OCI-LY3 (cell line): ENCODE results near the gene JAG2.

Experiments used
- H2AFZ ChIP-seq: fragments of 200-600, 300-600 bp; shearing (Covaris generic); 2 replicates; pipeline ENCODE4 v1.6.0; 2014; ENCODE audit warnings: antibody characterized with exemption, low read depth, low read length
- H3K27ac ChIP-seq: fragments of 200-600, 300-600 bp; sonication (generic); 2 replicates; pipeline ENCODE4 v1.5.1; 2014; ENCODE audit warnings: mild to moderate bottlenecking, low read length, moderate library complexity, mixed read lengths
- H3K27me3 ChIP-seq: fragments of 200-600, 300-600 bp; sonication (generic); 2 replicates; pipeline ENCODE4 v1.6.1; 2014; ENCODE audit warnings: low read depth, low read length, mixed read lengths
- H3K36me3 ChIP-seq: fragments of 200-600, 300-600 bp; sonication (generic); replicated peaks from 2 replicates; pipeline ENCODE3; 2014; ENCODE audit warnings: low read depth, low read length, mixed read lengths
- H3K4me1 ChIP-seq: fragments of 300-600, 200-600 bp; sonication (generic); 2 replicates; pipeline ENCODE4 v1.6.1; 2014; ENCODE audit warnings: low read length, mixed read lengths
- H3K4me2 ChIP-seq: fragments of 200-600, 300-600 bp; sonication (generic); 2 replicates; pipeline ENCODE4 v1.6.1; 2014; ENCODE audit warnings: low read length, mixed read lengths
- H3K4me3 ChIP-seq: fragments of 300-600, 200-600 bp; sonication (generic); 2 replicates; pipeline ENCODE4 v1.5.1; 2014; ENCODE audit warnings: antibody characterized with exemption, mild to moderate bottlenecking, low read length, moderate library complexity
- H3K79me2 ChIP-seq: fragments of 300-600, 200-600 bp; shearing (Covaris generic); 2 replicates; pipeline ENCODE4 v1.6.1; 2014; ENCODE audit warnings: mild to moderate bottlenecking, low read length, mixed read lengths
- H3K9ac ChIP-seq: fragments of 300-600, 200-600 bp; shearing (Covaris generic); 2 replicates; pipeline ENCODE4 v1.6.0; 2014; ENCODE audit warnings: mild to moderate bottlenecking, low read length, moderate library complexity
- H3K9me3 ChIP-seq: fragments of 200-600, 300-600 bp; shearing (Covaris generic); 2 replicates; pipeline ENCODE4 v1.6.1; 2014; ENCODE audit warnings: low read length, mixed read lengths; ENCODE audit not compliant: insufficient read depth
- H4K20me1 ChIP-seq: fragments of 200-600, 300-600 bp; sonication (generic); 2 replicates; pipeline ENCODE4 v1.6.1; 2016; ENCODE audit warnings: low read length, mixed read lengths; ENCODE audit not compliant: insufficient read depth
- EZH2phosphoT487 ChIP-seq: fragments of 200-600 bp; shearing (Covaris generic); IDR thresholded peaks from 2 replicates; pipeline ENCODE4 v1.6.1; 2018; ENCODE audit warnings: antibody characterized with exemption, mixed run types, low read depth
- TF ChIP-seq, protein P1 (sequence below): fragments of 200-600, 300-600 bp; sonication (generic); IDR thresholded peaks from 2 replicates; pipeline ENCODE4 v1.5.1; 2014; ENCODE audit warnings: antibody characterized with exemption, low read length, low read depth

JAG2 gene

DNA sequence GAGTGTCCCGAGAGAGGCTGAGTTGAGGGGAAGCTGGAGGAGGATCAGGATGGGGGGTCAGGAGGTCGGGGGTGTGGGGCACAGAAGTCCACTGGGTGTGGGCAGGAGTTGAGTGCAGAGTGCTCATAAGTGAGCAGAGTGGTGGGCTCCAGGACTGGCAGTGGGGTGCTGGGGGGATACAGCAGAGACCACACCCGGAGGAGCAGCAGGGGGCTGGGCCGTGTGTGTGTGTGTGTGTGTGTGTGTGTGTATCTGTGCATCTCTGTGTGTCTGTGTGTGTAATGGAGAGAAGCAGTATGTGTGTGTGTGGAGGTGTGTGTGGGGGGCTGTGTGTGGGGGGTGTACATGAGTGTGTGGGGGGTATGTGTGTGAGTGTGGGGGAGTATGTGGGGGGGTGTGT is 17.4 kb upstream of the JAG2 start:
- Histone ChIP-seq H3K4me1 (no peaks in the 10 kb centered on the region), H3K27me3 (peaks cover 12% of the 10 kb centered on the region), H3K4me2 (no peak overlapping the region), H3K9ac (no peak overlapping the region), H3K9me3 (no peaks in the 10 kb centered on the region), H3K4me3 (no peak overlapping the region), H3K36me3 (no peaks in the 10 kb centered on the region), H3K79me2 (no peaks in the 10 kb centered on the region), H3K27ac (no peak overlapping the region), H4K20me1 (no peaks in the 10 kb centered on the region), H2AFZ (no peak overlapping the region)
- no peak for TF ChIP-seq EZH2phosphoT487
- TF ChIP-seq, protein P1, sequence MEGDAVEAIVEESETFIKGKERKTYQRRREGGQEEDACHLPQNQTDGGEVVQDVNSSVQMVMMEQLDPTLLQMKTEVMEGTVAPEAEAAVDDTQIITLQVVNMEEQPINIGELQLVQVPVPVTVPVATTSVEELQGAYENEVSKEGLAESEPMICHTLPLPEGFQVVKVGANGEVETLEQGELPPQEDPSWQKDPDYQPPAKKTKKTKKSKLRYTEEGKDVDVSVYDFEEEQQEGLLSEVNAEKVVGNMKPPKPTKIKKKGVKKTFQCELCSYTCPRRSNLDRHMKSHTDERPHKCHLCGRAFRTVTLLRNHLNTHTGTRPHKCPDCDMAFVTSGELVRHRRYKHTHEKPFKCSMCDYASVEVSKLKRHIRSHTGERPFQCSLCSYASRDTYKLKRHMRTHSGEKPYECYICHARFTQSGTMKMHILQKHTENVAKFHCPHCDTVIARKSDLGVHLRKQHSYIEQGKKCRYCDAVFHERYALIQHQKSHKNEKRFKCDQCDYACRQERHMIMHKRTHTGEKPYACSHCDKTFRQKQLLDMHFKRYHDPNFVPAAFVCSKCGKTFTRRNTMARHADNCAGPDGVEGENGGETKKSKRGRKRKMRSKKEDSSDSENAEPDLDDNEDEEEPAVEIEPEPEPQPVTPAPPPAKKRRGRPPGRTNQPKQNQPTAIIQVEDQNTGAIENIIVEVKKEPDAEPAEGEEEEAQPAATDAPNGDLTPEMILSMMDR: no peak

DNA sequence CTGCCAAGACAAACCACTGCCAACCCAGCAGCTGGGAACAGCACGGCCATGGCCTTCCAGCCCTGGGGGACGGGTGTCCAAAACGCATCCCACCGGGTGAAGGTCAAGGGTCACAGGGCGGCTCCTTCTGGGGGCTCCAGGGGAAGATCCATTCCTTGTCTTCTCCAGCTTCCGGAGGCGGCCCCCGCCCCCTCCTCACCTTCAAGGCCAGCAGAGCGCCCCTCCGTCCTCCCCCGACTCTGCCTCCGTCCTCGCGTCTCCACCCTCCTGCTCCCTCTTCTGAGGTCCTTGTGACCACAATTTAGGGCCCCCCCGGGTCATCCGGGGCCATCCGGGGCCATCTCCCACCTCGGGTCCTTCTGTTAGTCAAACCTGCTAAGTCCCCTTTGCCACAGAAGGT is 16.4 kb upstream of the JAG2 start:
- Histone ChIP-seq H2AFZ (no peak overlapping the region), H3K4me1 (peaks cover 5% of the 10 kb centered on the region), H3K4me2 (no peak overlapping the region), H3K36me3 (no peaks in the 10 kb centered on the region), H4K20me1 (no peaks in the 10 kb centered on the region), H3K9me3 (no peaks in the 10 kb centered on the region), H3K27ac (no peak overlapping the region), H3K79me2 (no peaks in the 10 kb centered on the region), H3K4me3 (no peak overlapping the region), H3K9ac (no peak overlapping the region), H3K27me3 (peaks cover 12% of the 10 kb centered on the region)
- no peak for TF ChIP-seq EZH2phosphoT487

DNA sequence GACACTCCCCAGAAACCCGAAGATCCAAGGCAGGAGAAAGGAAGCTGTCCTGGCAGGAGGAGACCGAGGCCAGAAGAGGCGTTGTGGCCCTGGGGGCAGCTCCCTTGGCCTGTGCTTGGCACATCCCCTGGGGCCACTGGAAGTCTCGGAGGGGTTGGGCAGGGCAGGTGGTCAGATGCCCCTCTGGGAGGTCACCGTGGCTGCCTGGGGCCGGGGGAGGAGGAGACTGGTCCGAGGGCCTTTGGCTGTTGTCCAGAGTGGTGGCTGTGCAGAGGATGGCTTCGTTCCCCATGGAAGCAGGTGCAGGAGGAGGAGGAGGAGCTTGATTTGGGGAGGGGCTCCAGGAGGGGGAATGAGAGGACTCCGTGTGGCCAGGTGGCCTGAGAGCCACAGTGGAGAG is 15.9 kb upstream of the JAG2 start:
- no peak overlapping the region for H3K4me3 ChIP-seq
- H3K4me2 ChIP-seq: no peak overlapping the region
- H3K36me3 ChIP-seq: no peaks in the 10 kb centered on the region
- TF ChIP-seq, protein P1: no peak
- no peak for TF ChIP-seq EZH2phosphoT487
- peaks cover 5% of the 10 kb centered on the region for H3K4me1 ChIP-seq
- H4K20me1 ChIP-seq: no peaks in the 10 kb centered on the region
- H3K9ac ChIP-seq: no peak overlapping the region
- H3K27ac ChIP-seq: no peak overlapping the region
- H3K9me3 ChIP-seq: no peaks in the 10 kb centered on the region
- peaks cover 12% of the 10 kb centered on the region for H3K27me3 ChIP-seq
- no peaks in the 10 kb centered on the region for H3K79me2 ChIP-seq
- no peak overlapping the region for H2AFZ ChIP-seq

DNA sequence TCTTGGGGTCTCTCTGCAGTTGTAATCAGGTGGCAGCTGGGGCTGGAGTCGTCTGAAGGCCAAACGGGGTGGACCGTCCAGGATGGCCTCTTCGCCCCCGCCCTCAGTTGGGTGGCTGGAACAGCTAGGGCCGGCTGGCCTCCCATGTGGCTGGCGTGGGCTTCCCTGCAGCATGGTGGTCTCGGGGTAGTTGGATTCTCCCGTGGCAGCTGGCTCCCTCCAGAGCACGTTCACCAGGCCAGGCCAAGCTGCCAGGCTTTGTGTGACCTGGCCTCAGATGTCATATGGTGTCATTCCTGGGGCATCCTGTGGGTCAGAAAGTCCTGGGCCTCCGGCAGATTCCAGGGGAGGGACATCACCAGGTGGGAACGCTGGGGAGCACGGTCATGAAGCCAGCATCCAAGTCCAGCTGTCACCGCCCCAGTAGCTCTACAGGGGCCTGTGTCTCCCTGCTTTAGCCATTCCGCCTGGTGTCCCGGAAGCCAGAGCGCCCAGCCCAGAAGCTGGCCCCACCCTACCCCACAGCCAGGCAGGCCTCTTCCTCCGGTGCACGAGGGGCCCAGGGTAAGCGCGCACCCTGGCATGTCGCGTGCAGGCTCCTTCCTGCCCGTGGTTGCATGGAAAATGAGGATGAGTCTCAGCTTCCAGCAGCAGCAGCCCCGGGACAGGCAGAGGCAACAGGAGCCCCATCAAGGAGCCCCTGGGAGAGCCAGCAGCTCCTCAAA is 13.9 kb upstream of the JAG2 start:
- Histone ChIP-seq H3K27ac (no peak overlapping the region), H3K4me2 (no peak overlapping the region), H3K36me3 (no peaks in the 10 kb centered on the region), H2AFZ (no peak overlapping the region), H3K27me3 (peaks cover 12% of the 10 kb centered on the region), H4K20me1 (no peaks in the 10 kb centered on the region), H3K4me3 (no peak overlapping the region), H3K79me2 (no peaks in the 10 kb centered on the region), H3K4me1 (peaks cover 5% of the 10 kb centered on the region), H3K9me3 (no peaks in the 10 kb centered on the region), H3K9ac (no peak overlapping the region)
- TF ChIP-seq, protein P1: no peak
- TF ChIP-seq EZH2phosphoT487: no peak
